ENCODE measurements around the gene IMPDH1. TPM values are rescaled to one million over a fixed set of nuclear protein-coding genes. Genes with fewer than 3 reads are reported as not detected.

The IMPDH1 gene
- total RNA-seq, 1 experiment from 2014 or later, result 30.5 TPM

- H3K79me2 ChIP-seq (ENCODE audit: low read length), result no peaks in the 10 kb centered on the region
- no peaks in the 10 kb centered on the region for H3K9me3 ChIP-seq (ENCODE audit: low read length)
- H3K27me3 ChIP-seq (ENCODE audit: low read length), result no peaks in the 10 kb centered on the region
- no peaks in the 10 kb centered on the region for H3K4me1 ChIP-seq (ENCODE audit: low read length)
- no peak overlapping the region for H3K9ac ChIP-seq (ENCODE audit: low read length)
- no peaks in the 10 kb centered on the region for H4K20me1 ChIP-seq (ENCODE audit: insufficient read depth, low read depth, low read length)
- no peak for DNase-seq
- H3K27ac ChIP-seq (ENCODE audit: low read length), result no peak overlapping the region
- H3K9me2 ChIP-seq (replicated peaks; ENCODE audit: insufficient read depth, low read length), result no peaks in the 10 kb centered on the region
- no peak overlapping the region for H3K4me3 ChIP-seq (ENCODE audit: low read length)
- no peak overlapping the region for H2AFZ ChIP-seq (ENCODE audit: low read length)
- H3K36me3 ChIP-seq (ENCODE audit: insufficient read depth, low read length), result no peaks in the 10 kb centered on the region
- H3K4me2 ChIP-seq (ENCODE audit: low read depth, low read length, poor library complexity, severe bottlenecking), result no peak overlapping the region
Measured at GRCh38 chr7:128419257-128419656, 9.5 kb upstream of the IMPDH1 start.

- Histone ChIP-seq H3K27me3 (ENCODE audit: low read length) (no peaks in the 10 kb centered on the region), H3K9ac (ENCODE audit: low read length) (no peak overlapping the region), H3K79me2 (ENCODE audit: low read length) (no peaks in the 10 kb centered on the region), H3K9me3 (ENCODE audit: low read length) (no peaks in the 10 kb centered on the region), H3K27ac (ENCODE audit: low read length) (no peak overlapping the region), H3K4me2 (ENCODE audit: low read depth, low read length, poor library complexity, severe bottlenecking) (no peak overlapping the region), H3K4me3 (ENCODE audit: low read length) (no peak overlapping the region), H3K36me3 (ENCODE audit: insufficient read depth, low read length) (no peaks in the 10 kb centered on the region), H3K9me2 (replicated peaks; ENCODE audit: insufficient read depth, low read length) (no peaks in the 10 kb centered on the region), H3K4me1 (ENCODE audit: low read length) (no peaks in the 10 kb centered on the region), H4K20me1 (ENCODE audit: insufficient read depth, low read depth, low read length) (no peaks in the 10 kb centered on the region), H2AFZ (ENCODE audit: low read length) (no peak overlapping the region)
- no peak for DNase-seq
Measured at GRCh38 chr7:128417071-128417470, 7.3 kb upstream of the IMPDH1 start.

GRCh38 chr7:128415217-128415785 lies 5.5 kb upstream of the IMPDH1 start:
- Histone ChIP-seq H3K9me2 (replicated peaks; ENCODE audit: insufficient read depth, low read length) (no peaks in the 10 kb centered on the region), H4K20me1 (ENCODE audit: insufficient read depth, low read depth, low read length) (no peaks in the 10 kb centered on the region), H3K79me2 (ENCODE audit: low read length) (no peaks in the 10 kb centered on the region), H3K36me3 (ENCODE audit: insufficient read depth, low read length) (no peaks in the 10 kb centered on the region), H3K9me3 (ENCODE audit: low read length) (no peaks in the 10 kb centered on the region), H3K9ac (ENCODE audit: low read length) (no peak overlapping the region), H3K27ac (ENCODE audit: low read length) (no peak overlapping the region), H3K4me2 (ENCODE audit: low read depth, low read length, poor library complexity, severe bottlenecking) (no peak overlapping the region), H3K4me3 (ENCODE audit: low read length) (no peak overlapping the region), H3K27me3 (ENCODE audit: low read length) (no peaks in the 10 kb centered on the region), H2AFZ (ENCODE audit: low read length) (no peak overlapping the region), H3K4me1 (ENCODE audit: low read length) (peaks cover 3% of the 10 kb centered on the region)
- DNase-seq, result no peak

GRCh38 chr7:128410451-128410753 lies 620 bp upstream of the IMPDH1 start:
- Histone ChIP-seq H4K20me1 (ENCODE audit: insufficient read depth, low read depth, low read length) (peaks cover 7% of the 10 kb centered on the region), H3K9me3 (ENCODE audit: low read length) (no peaks in the 10 kb centered on the region), H3K9ac (ENCODE audit: low read length) (peak overlapping the region; percentile 72), H3K9me2 (replicated peaks; ENCODE audit: insufficient read depth, low read length) (no peaks in the 10 kb centered on the region), H2AFZ (ENCODE audit: low read length) (peak overlapping the region; percentile 94; the same call in 1 of the 2 replicates), H3K4me2 (ENCODE audit: low read depth, low read length, poor library complexity, severe bottlenecking) (peak overlapping the region; percentile 99), H3K4me1 (ENCODE audit: low read length) (peaks cover 25% of the 10 kb centered on the region), H3K4me3 (ENCODE audit: low read length) (peak overlapping the region; percentile 83), H3K36me3 (ENCODE audit: insufficient read depth, low read length) (no peaks in the 10 kb centered on the region), H3K79me2 (ENCODE audit: low read length) (peaks cover 1% of the 10 kb centered on the region), H3K27me3 (ENCODE audit: low read length) (no peaks in the 10 kb centered on the region), H3K27ac (ENCODE audit: low read length) (no peak overlapping the region)
- no peak for DNase-seq

- Histone ChIP-seq H3K9ac (ENCODE audit: low read length) (peak overlapping the region; percentile 72), H3K9me3 (ENCODE audit: low read length) (no peaks in the 10 kb centered on the region), H3K9me2 (replicated peaks; ENCODE audit: insufficient read depth, low read length) (no peaks in the 10 kb centered on the region), H3K4me1 (ENCODE audit: low read length) (peaks cover 36% of the 10 kb centered on the region), H3K27ac (ENCODE audit: low read length) (no peak overlapping the region), H3K36me3 (ENCODE audit: insufficient read depth, low read length) (no peaks in the 10 kb centered on the region), H3K27me3 (ENCODE audit: low read length) (no peaks in the 10 kb centered on the region), H4K20me1 (ENCODE audit: insufficient read depth, low read depth, low read length) (peaks cover 16% of the 10 kb centered on the region), H3K79me2 (ENCODE audit: low read length) (peaks cover 16% of the 10 kb centered on the region), H3K4me2 (ENCODE audit: low read depth, low read length, poor library complexity, severe bottlenecking) (peak overlapping the region; percentile 99), H2AFZ (ENCODE audit: low read length) (peak overlapping the region; percentile 54; the same call in 1 of the 2 replicates), H3K4me3 (ENCODE audit: low read length) (peak overlapping the region; percentile 83)
- DNase-seq, result no peak
Measured at GRCh38 chr7:128408709-128409595, 830 bp downstream of the IMPDH1 start.

GRCh38 chr7:128407751-128408708 lies 1.8 kb downstream of the IMPDH1 start:
- Histone ChIP-seq H3K27me3 (ENCODE audit: low read length) (no peaks in the 10 kb centered on the region), H2AFZ (ENCODE audit: low read length) (no peak overlapping the region), H3K27ac (ENCODE audit: low read length) (no peak overlapping the region), H3K4me1 (ENCODE audit: low read length) (peaks cover 42% of the 10 kb centered on the region), H4K20me1 (ENCODE audit: insufficient read depth, low read depth, low read length) (peaks cover 21% of the 10 kb centered on the region), H3K4me3 (ENCODE audit: low read length) (no peak overlapping the region), H3K9me3 (ENCODE audit: low read length) (no peaks in the 10 kb centered on the region), H3K79me2 (ENCODE audit: low read length) (peaks cover 23% of the 10 kb centered on the region), H3K9ac (ENCODE audit: low read length) (0 out of 2 replicates have a peak overlapping the region, but pooled peaks have one; percentile 15), H3K9me2 (replicated peaks; ENCODE audit: insufficient read depth, low read length) (no peaks in the 10 kb centered on the region), H3K36me3 (ENCODE audit: insufficient read depth, low read length) (no peaks in the 10 kb centered on the region; the same call in 1 of the 2 replicates), H3K4me2 (ENCODE audit: low read depth, low read length, poor library complexity, severe bottlenecking) (no peak overlapping the region)
- no peak for DNase-seq

GRCh38 chr7:128407233-128407589 lies 2.6 kb downstream of the IMPDH1 start:
- no peak overlapping the region for H3K27ac ChIP-seq (ENCODE audit: low read length)
- peaks cover 42% of the 10 kb centered on the region for H3K4me1 ChIP-seq (ENCODE audit: low read length)
- H3K9ac ChIP-seq (ENCODE audit: low read length), result no peak overlapping the region
- peaks cover 26% of the 10 kb centered on the region for H3K79me2 ChIP-seq (ENCODE audit: low read length)
- DNase-seq, result no peak
- H3K36me3 ChIP-seq (ENCODE audit: insufficient read depth, low read length), result peaks cover 8% of the 10 kb centered on the region; the same call in 1 of the 2 replicates
- H3K9me3 ChIP-seq (ENCODE audit: low read length), result no peaks in the 10 kb centered on the region
- no peak overlapping the region for H3K4me2 ChIP-seq (ENCODE audit: low read depth, low read length, poor library complexity, severe bottlenecking)
- H3K4me3 ChIP-seq (ENCODE audit: low read length), result no peak overlapping the region
- H2AFZ ChIP-seq (ENCODE audit: low read length), result no peak overlapping the region
- H3K9me2 ChIP-seq (replicated peaks; ENCODE audit: insufficient read depth, low read length), result no peaks in the 10 kb centered on the region
- H3K27me3 ChIP-seq (ENCODE audit: low read length), result no peaks in the 10 kb centered on the region
- H4K20me1 ChIP-seq (ENCODE audit: insufficient read depth, low read depth, low read length), result peaks cover 21% of the 10 kb centered on the region

Measured in Karpas-422 (cell line).